ENCODE measurements around the gene TSPAN11. TPM values are rescaled to one million over a fixed set of nuclear protein-coding genes. Genes with fewer than 3 reads are reported as not detected.

Gene TSPAN11
- total RNA-seq, 1 donor from 2014 or later = 31.0 TPM

DNA sequence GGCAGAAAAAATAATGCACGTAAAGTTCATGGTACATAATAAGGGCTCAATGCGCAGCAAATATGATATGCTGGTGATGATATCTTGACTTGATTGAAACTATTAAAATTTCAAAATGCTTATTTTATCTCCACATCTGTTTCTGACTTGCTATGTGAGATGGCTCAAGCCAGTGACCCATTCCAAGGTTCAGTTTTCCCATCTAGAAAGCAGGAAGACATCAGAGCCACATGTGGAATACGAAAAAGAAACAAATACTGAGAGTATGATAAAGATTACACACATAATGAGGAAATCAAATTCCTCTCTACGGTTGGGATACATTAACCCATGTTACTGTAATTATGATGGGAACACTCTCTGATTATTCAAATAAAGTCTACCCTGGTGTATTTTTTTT is 24.0 kb upstream of the TSPAN11 start:
- Mint-ChIP-seq H3K4me1 (ENCODE audit: low read depth, unreplicated experiment) (peaks cover 2% of the 10 kb centered on the region), H3K9me3 (ENCODE audit: unreplicated experiment) (peaks cover under 1% of the 10 kb centered on the region), H3K27me3 (ENCODE audit: unreplicated experiment) (no peaks in the 10 kb centered on the region), H3K36me3 (ENCODE audit: unreplicated experiment) (no peaks in the 10 kb centered on the region), H3K4me3 (ENCODE audit: unreplicated experiment) (no peak overlapping the region), H3K27ac (ENCODE audit: unreplicated experiment) (no peak overlapping the region)
- DNase-seq = no peak
- TF ChIP-seq CTCF (IDR thresholded peaks at IDR 0.05; ENCODE audit: partially characterized antibody, unreplicated experiment) = no peak

- Mint-ChIP-seq H3K4me3 (ENCODE audit: unreplicated experiment) (no peak overlapping the region), H3K27me3 (ENCODE audit: unreplicated experiment) (no peaks in the 10 kb centered on the region), H3K27ac (ENCODE audit: unreplicated experiment) (no peak overlapping the region), H3K36me3 (ENCODE audit: unreplicated experiment) (peaks cover 4% of the 10 kb centered on the region), H3K4me1 (ENCODE audit: low read depth, unreplicated experiment) (peaks cover 11% of the 10 kb centered on the region), H3K9me3 (ENCODE audit: unreplicated experiment) (no peaks in the 10 kb centered on the region)
- no peak for TF ChIP-seq CTCF (IDR thresholded peaks at IDR 0.05; ENCODE audit: partially characterized antibody, unreplicated experiment)
- DNase-seq = no peak
These were observed 21.0 kb upstream of the TSPAN11 start for GRCh38 chr12:30905463-30906009.

DNA sequence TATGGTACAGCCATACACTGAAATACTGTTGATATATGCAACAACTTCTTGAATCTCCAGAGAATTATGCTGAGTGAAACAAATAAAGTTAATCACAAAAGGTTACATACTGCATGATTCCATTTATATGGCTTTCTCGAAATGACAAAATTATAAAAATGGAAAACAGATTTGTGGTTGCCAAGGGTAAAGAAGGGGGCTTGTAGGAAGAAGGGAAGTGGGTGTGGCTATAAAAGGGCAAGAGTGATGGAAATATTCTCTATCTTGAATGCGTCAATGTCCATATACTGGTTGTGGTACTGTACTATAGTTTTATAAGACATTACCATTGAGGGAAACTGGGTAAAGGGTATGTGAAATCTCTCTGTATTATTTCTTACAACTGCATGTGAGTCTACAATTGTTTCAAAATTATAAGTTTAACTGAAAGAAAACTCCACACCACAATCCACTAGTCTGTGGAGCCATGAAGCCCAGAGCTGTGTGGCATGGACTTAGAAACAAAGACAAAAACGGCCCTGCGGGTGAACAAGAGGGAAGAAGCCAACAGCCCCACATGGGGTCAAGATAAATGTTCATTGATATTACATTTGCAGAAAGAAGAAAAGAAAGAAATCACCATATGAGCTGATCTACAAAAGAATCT is 18.3 kb upstream of the TSPAN11 start:
- Mint-ChIP-seq H3K4me3 (ENCODE audit: unreplicated experiment) (no peak overlapping the region), H3K4me1 (ENCODE audit: low read depth, unreplicated experiment) (peaks cover 14% of the 10 kb centered on the region), H3K36me3 (ENCODE audit: unreplicated experiment) (peaks cover 5% of the 10 kb centered on the region), H3K27me3 (ENCODE audit: unreplicated experiment) (no peaks in the 10 kb centered on the region), H3K9me3 (ENCODE audit: unreplicated experiment) (no peaks in the 10 kb centered on the region), H3K27ac (ENCODE audit: unreplicated experiment) (no peak overlapping the region)
- DNase-seq = no peak
- TF ChIP-seq CTCF (IDR thresholded peaks at IDR 0.05; ENCODE audit: partially characterized antibody, unreplicated experiment) = no peak

- H3K4me3 Mint-ChIP-seq (ENCODE audit: unreplicated experiment) = no peak overlapping the region
- no peak overlapping the region for H3K27ac Mint-ChIP-seq (ENCODE audit: unreplicated experiment)
- DNase-seq = no peak
- peaks cover 9% of the 10 kb centered on the region for H3K36me3 Mint-ChIP-seq (ENCODE audit: unreplicated experiment)
- no peaks in the 10 kb centered on the region for H3K27me3 Mint-ChIP-seq (ENCODE audit: unreplicated experiment)
- H3K9me3 Mint-ChIP-seq (ENCODE audit: unreplicated experiment) = no peaks in the 10 kb centered on the region
- H3K4me1 Mint-ChIP-seq (ENCODE audit: low read depth, unreplicated experiment) = peaks cover 14% of the 10 kb centered on the region
- no peak for TF ChIP-seq CTCF (IDR thresholded peaks at IDR 0.05; ENCODE audit: partially characterized antibody, unreplicated experiment)
These were observed 17.7 kb upstream of the TSPAN11 start for GRCh38 chr12:30908722-30909348.

Measured in glutamatergic neuron (in vitro differentiated cells).